Activated naive CD4-positive, alpha-beta T cell treated with anti-CD3 and anti-CD28 coated beads for 36 hours (primary cell): Measurements from ENCODE around the gene RTL5. TPM values are rescaled to one million over a fixed set of nuclear protein-coding genes. Genes with fewer than 3 reads are reported as not detected.

Experiments
- CTCF ChIA-PET: fragments of 350-600 bp; sonication (Branson Sonifier 250); formaldehyde crosslinking; loops from one replicate; lab custom pipeline; 2021; ENCODE audit warnings: antibody characterized with exemption; lab: Charles Lee
- DNase-seq: peaks from one replicate; pipeline ENCODE4 v3.0.0-alpha.2; 2020
- H3K27ac Mint-ChIP-seq: one replicate; pipeline ENCODE4 v1.8.0; 2021; ENCODE audit warnings: mild to moderate bottlenecking, mixed read lengths
- H3K27me3 Mint-ChIP-seq: one replicate; pipeline ENCODE4 v1.8.0; 2021; ENCODE audit warnings: low read depth, mixed read lengths
- H3K36me3 Mint-ChIP-seq: one replicate; pipeline ENCODE4 v1.8.0; 2021; ENCODE audit warnings: low read depth, mixed read lengths
- H3K4me1 Mint-ChIP-seq: one replicate; pipeline ENCODE4 v1.8.0; 2021; ENCODE audit warnings: low read depth, mixed read lengths
- H3K4me3 Mint-ChIP-seq: one replicate; pipeline ENCODE4 v1.8.0; 2021; ENCODE audit warnings: mild to moderate bottlenecking, moderate library complexity, mixed read lengths
- H3K9me3 Mint-ChIP-seq: one replicate; pipeline ENCODE4 v1.8.0; 2021; ENCODE audit warnings: mixed read lengths
- intact Hi-C: fragments of 100-400 bp; cut with micrococcal nuclease; formaldehyde crosslinking; loops from one replicate; pipeline ENCODE4 v1.15.1; 2023
- total RNA-seq, 2 experiments: library from RNA; stranded (reverse); gene quantifications; one replicate each; pipeline ENCODE4 v1.2.3, GENCODE V29; 2021

RTL5 gene
- total RNA-seq, 2 experiments from 2014 or later: 0.10 TPM

GRCh38 chrX:72080800-72081199, 50.9 kb downstream of the RTL5 start:
- Mint-ChIP-seq H3K9me3 (no peaks in the 10 kb centered on the region), H3K4me1 (peaks cover 5% of the 10 kb centered on the region), H3K27ac (no peak overlapping the region), H3K4me3 (no peak overlapping the region), H3K36me3 (no peaks in the 10 kb centered on the region), H3K27me3 (no peaks in the 10 kb centered on the region)
- intact Hi-C loops: no loop called here
- DNase-seq: no peak
- CTCF ChIA-PET: no interaction called here

GRCh38 chrX:72080150-72080549, 51.6 kb downstream of the RTL5 start:
- Mint-ChIP-seq H3K9me3 (no peaks in the 10 kb centered on the region), H3K4me1 (peaks cover 5% of the 10 kb centered on the region), H3K27me3 (no peaks in the 10 kb centered on the region), H3K36me3 (no peaks in the 10 kb centered on the region), H3K4me3 (no peak overlapping the region), H3K27ac (no peak overlapping the region)
- intact Hi-C loops: no loop called here
- DNase-seq: no peak
- CTCF ChIA-PET: no interaction called here

DNA sequence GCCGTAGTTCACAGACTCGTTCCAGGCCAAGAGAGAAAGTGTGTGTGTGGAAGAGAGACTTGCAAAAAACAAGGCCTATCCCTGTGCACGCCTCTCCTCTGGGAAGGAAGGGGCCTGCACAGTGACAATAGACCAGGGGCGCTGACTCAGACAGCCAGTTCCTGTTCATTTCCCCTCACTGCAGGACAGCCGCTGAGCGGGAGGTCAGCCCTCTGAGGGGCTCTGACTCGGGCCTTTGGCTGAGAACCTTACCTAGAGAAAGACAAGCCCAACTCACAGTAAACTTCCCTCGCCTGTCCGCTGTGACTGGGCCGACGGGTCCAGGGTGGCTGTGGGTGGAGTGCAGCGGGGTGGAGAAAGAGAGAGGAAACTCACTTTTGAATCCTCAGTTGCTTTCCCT, 52.1 kb downstream of the RTL5 start:
- Mint-ChIP-seq H3K36me3 (no peaks in the 10 kb centered on the region), H3K4me3 (no peak overlapping the region), H3K27me3 (no peaks in the 10 kb centered on the region), H3K4me1 (peaks cover 5% of the 10 kb centered on the region), H3K9me3 (no peaks in the 10 kb centered on the region), H3K27ac (no peak overlapping the region)
- intact Hi-C loops: no loop called here
- DNase-seq: no peak
- CTCF ChIA-PET: no interaction called here

DNA sequence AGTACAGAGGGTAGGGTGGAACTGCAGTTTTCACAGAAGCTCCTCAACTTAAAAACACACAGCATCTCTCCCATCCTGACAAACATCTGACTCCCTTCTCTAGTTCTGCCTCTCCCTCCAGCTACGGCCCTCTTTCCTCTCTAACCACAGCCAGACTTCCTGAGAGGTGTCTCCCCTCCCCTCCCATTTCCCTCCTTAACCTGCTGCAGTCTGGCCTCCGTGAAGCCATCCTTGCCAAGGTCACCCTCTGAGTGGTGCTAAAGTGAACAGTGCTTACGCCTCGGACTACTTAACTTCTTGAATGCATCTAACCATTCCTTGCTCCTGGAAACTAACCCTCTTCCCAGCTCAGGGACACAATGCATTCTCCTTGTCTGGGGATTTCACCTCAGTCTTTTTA, 53.3 kb downstream of the RTL5 start:
- no peaks in the 10 kb centered on the region for H3K9me3 Mint-ChIP-seq
- CTCF ChIA-PET: interaction anchor here (0.6 kb wide), 1 partner anchor 42 kb away, joined by 3 read pairs; no protein-coding TSS in a partner anchor
- H3K27ac Mint-ChIP-seq: no peak overlapping the region
- intact Hi-C loops: no loop called here
- H3K36me3 Mint-ChIP-seq: no peaks in the 10 kb centered on the region
- H3K4me1 Mint-ChIP-seq: peaks cover 5% of the 10 kb centered on the region
- no peak overlapping the region for H3K4me3 Mint-ChIP-seq
- DNase-seq: no peak
- no peaks in the 10 kb centered on the region for H3K27me3 Mint-ChIP-seq

Other genes with a start within 250 kb of the RTL5 start
- under 1 TPM; 0.10 to 0.41 TPM for gene NHSL2, start 221.1 kb downstream of the RTL5 start, total RNA-seq
- gene PIN4, start 49.8 kb upstream of the RTL5 start, total RNA-seq: 1 to 10 TPM; 5.6 to 8.0 TPM
- 1 to 10 TPM; 9.5 to 9.6 TPM for gene ERCC6L, start 107.1 kb upstream of the RTL5 start, total RNA-seq
- gene RPS4X, start 145.3 kb upstream of the RTL5 start, total RNA-seq: 1,000 to 10,000 TPM; 1,429 to 1,503 TPM
- gene CITED1, start 174.0 kb upstream of the RTL5 start, total RNA-seq: not detected